GM12892 (cell line): ENCODE data around the gene CCRL2.

Source experiments
- POLR2A ChIP-seq: IDR thresholded peaks from 2 replicates; pipeline ENCODE4 v1.6.1; 2011; ENCODE audit warnings: low read depth, low read length, control low read depth
- POLR2AphosphoS5 ChIP-seq: IDR thresholded peaks from 2 replicates; pipeline ENCODE4 v1.6.1; 2011; ENCODE audit warnings: low read depth, low read length, control low read depth

- TF ChIP-seq POLR2AphosphoS5: no peak
- TF ChIP-seq POLR2A: no peak
Observed at GRCh38 chr3:46365041-46365440, 42.0 kb upstream of the CCRL2 start.
